BLaER1 (cell line): Measurements from ENCODE around the gene IFITM1.
"Not testable (repeated sequence)": the region's sequence is repeated elsewhere in the genome, so short reads cannot be mapped to it uniquely, and the experiment has no call there.

Experiments
- H3K27ac ChIP-seq: shearing (Covaris generic); formaldehyde crosslinking; 2 replicates; pipeline ENCODE4 v1.8.1; 2022
- H3K27me3 ChIP-seq: shearing (Covaris generic); formaldehyde crosslinking; 2 replicates; pipeline ENCODE4 v1.8.1; 2022
- H3K36me3 ChIP-seq: shearing (Covaris generic); formaldehyde crosslinking; 2 replicates; pipeline ENCODE4 v1.8.1; 2022
- H3K4me1 ChIP-seq: shearing (Covaris generic); formaldehyde crosslinking; 2 replicates; pipeline ENCODE4 v1.8.1; 2022
- H3K4me2 ChIP-seq: shearing (Covaris generic); formaldehyde crosslinking; 2 replicates; pipeline ENCODE4 v1.8.1; 2022
- H3K4me3 ChIP-seq: shearing (Covaris generic); formaldehyde crosslinking; 2 replicates; pipeline ENCODE4 v1.8.1; 2022
- H3K9ac ChIP-seq: shearing (Covaris generic); formaldehyde crosslinking; 2 replicates; pipeline ENCODE4 v1.8.1; 2022
- H3K9me3 ChIP-seq: shearing (Covaris generic); formaldehyde crosslinking; 2 replicates; pipeline ENCODE4 v1.8.1; 2022
- H4K20me1 ChIP-seq: shearing (Covaris generic); formaldehyde crosslinking; 2 replicates; pipeline ENCODE4 v1.8.1; 2022
- Cebpa-rat ChIP-seq: shearing (Covaris generic); IDR thresholded peaks from 2 replicates; pipeline ENCODE4 v1.8.1; 2022

IFITM1 gene

GRCh38 chr11:324156-324555, 10.3 kb downstream of the IFITM1 start:
- Histone ChIP-seq H3K4me3 (no peak overlapping the region), H3K36me3 (no peaks in the 10 kb centered on the region), H3K27me3 (no peaks in the 10 kb centered on the region), H4K20me1 (no peaks in the 10 kb centered on the region), H3K27ac (0 out of 2 replicates have a peak overlapping the region, but pooled peaks have one; percentile 22), H3K9ac (peak overlapping the region; percentile 8; the same call in 1 of the 2 replicates), H3K9me3 (no peaks in the 10 kb centered on the region), H3K4me1 (peaks cover 68% of the 10 kb centered on the region), H3K4me2 (peak overlapping the region; percentile 58)
- TF ChIP-seq Cebpa-rat = no peak

GRCh38 chr11:324593-325517, 11.0 kb downstream of the IFITM1 start:
- Histone ChIP-seq H3K9ac (peak overlapping the region; percentile 8; the same call in 1 of the 2 replicates), H3K4me1 (peaks cover 68% of the 10 kb centered on the region), H3K4me2 (peak overlapping the region; percentile 58), H3K27ac (0 out of 2 replicates have a peak overlapping the region, but pooled peaks have one; percentile 22)
- H3K4me3 ChIP-seq, H3K27me3 ChIP-seq, H3K9me3 ChIP-seq, H4K20me1 ChIP-seq, H3K36me3 ChIP-seq: not testable (repeated sequence)

- peaks cover 71% of the 10 kb centered on the region for H3K4me1 ChIP-seq
- H4K20me1 ChIP-seq = no peaks in the 10 kb centered on the region
- peak overlapping the region; percentile 40 for H3K4me3 ChIP-seq
- no peaks in the 10 kb centered on the region for H3K9me3 ChIP-seq
- peak overlapping the region; percentile 93 for H3K27ac ChIP-seq
- peak overlapping the region; percentile 76 for H3K9ac ChIP-seq
- no peaks in the 10 kb centered on the region for H3K36me3 ChIP-seq
- no peak for TF ChIP-seq Cebpa-rat
- H3K4me2 ChIP-seq = peak overlapping the region; percentile 91
- no peaks in the 10 kb centered on the region for H3K27me3 ChIP-seq
These were observed 12.2 kb downstream of the IFITM1 start for GRCh38 chr11:325796-326591.

- Histone ChIP-seq H3K27ac (peak overlapping the region; percentile 93), H3K9ac (peak overlapping the region; percentile 76), H3K27me3 (no peaks in the 10 kb centered on the region), H3K36me3 (no peaks in the 10 kb centered on the region), H3K9me3 (no peaks in the 10 kb centered on the region), H3K4me2 (peak overlapping the region; percentile 91), H3K4me3 (peak overlapping the region; percentile 40), H4K20me1 (no peaks in the 10 kb centered on the region), H3K4me1 (peaks cover 76% of the 10 kb centered on the region)
- TF ChIP-seq Cebpa-rat = no peak
These were observed 12.7 kb downstream of the IFITM1 start for GRCh38 chr11:326592-326841.

GRCh38 chr11:326842-327580, 13.2 kb downstream of the IFITM1 start:
- Histone ChIP-seq H3K9ac (peak overlapping the region; percentile 76), H3K36me3 (no peaks in the 10 kb centered on the region), H3K4me1 (peaks cover 81% of the 10 kb centered on the region), H4K20me1 (no peaks in the 10 kb centered on the region), H3K4me2 (peak overlapping the region; percentile 91), H3K9me3 (no peaks in the 10 kb centered on the region), H3K4me3 (peak overlapping the region; percentile 40), H3K27me3 (no peaks in the 10 kb centered on the region), H3K27ac (peak overlapping the region; percentile 93)
- TF ChIP-seq Cebpa-rat = no peak

GRCh38 chr11:327581-327923, 13.7 kb downstream of the IFITM1 start:
- peak overlapping the region; percentile 91 for H3K4me2 ChIP-seq
- no peaks in the 10 kb centered on the region for H3K27me3 ChIP-seq
- TF ChIP-seq Cebpa-rat = no peak
- no peaks in the 10 kb centered on the region for H4K20me1 ChIP-seq
- peaks cover 87% of the 10 kb centered on the region for H3K4me1 ChIP-seq
- H3K36me3 ChIP-seq = no peaks in the 10 kb centered on the region
- H3K4me3 ChIP-seq = peak overlapping the region; percentile 40
- peak overlapping the region; percentile 76 for H3K9ac ChIP-seq
- H3K9me3 ChIP-seq = no peaks in the 10 kb centered on the region
- H3K27ac ChIP-seq = peak overlapping the region; percentile 93

GRCh38 chr11:328012-328411, 14.2 kb downstream of the IFITM1 start:
- TF ChIP-seq Cebpa-rat = no peak
- Histone ChIP-seq H3K4me3 (peak overlapping the region; percentile 28; the same call in 1 of the 2 replicates), H3K9me3 (0 out of 2 replicates have a peak, but pooled peaks cover 3% of the 10 kb centered on the region), H3K36me3 (no peaks in the 10 kb centered on the region), H3K27me3 (no peaks in the 10 kb centered on the region), H3K27ac (peak overlapping the region; percentile 93), H3K4me2 (peak overlapping the region; percentile 91), H3K4me1 (peaks cover 91% of the 10 kb centered on the region), H4K20me1 (no peaks in the 10 kb centered on the region), H3K9ac (peak overlapping the region; percentile 76)

GRCh38 chr11:328516-329100, 14.8 kb downstream of the IFITM1 start:
- Histone ChIP-seq H3K27ac (peak overlapping the region; percentile 93), H3K4me2 (peak overlapping the region; percentile 91), H3K4me1 (peaks cover 94% of the 10 kb centered on the region)
- not testable (repeated sequence) for H3K9ac ChIP-seq, H3K27me3 ChIP-seq, H3K4me3 ChIP-seq, H4K20me1 ChIP-seq, H3K36me3 ChIP-seq, H3K9me3 ChIP-seq

- peaks cover 90% of the 10 kb centered on the region for H3K4me1 ChIP-seq
- no peaks in the 10 kb centered on the region for H4K20me1 ChIP-seq
- no peaks in the 10 kb centered on the region for H3K27me3 ChIP-seq
- no peak for TF ChIP-seq Cebpa-rat
- 0 out of 2 replicates have a peak, but pooled peaks cover 6% of the 10 kb centered on the region for H3K9me3 ChIP-seq
- no peaks in the 10 kb centered on the region for H3K36me3 ChIP-seq
- H3K4me3 ChIP-seq = no peak overlapping the region
- H3K4me2 ChIP-seq = peak overlapping the region; percentile 91
- H3K9ac ChIP-seq = no peak overlapping the region; the same call in 1 of the 2 replicates
- H3K27ac ChIP-seq = peak overlapping the region; percentile 74
These were observed 16.0 kb downstream of the IFITM1 start for GRCh38 chr11:329886-330253.
